SW480 (cell line): Measurements from ENCODE around the gene HOXC5.
A peak's percentile ranks its signal among the peaks of the same experiment; 100 is the strongest.
"Not testable (repeated sequence)": the region's sequence is repeated elsewhere in the genome, so short reads cannot be mapped to it uniquely, and the experiment has no call there.

Experiments used
- DNase-seq: peaks from one replicate; pipeline ENCODE4 v3.0.0-alpha.2; 2016; ENCODE audit warnings: low spot score

HOXC5 gene

GRCh38 chr12:54066408-54066807, 33.6 kb downstream of the HOXC5 start:
- no peak for DNase-seq

- no peak for DNase-seq
These were observed 35.7 kb downstream of the HOXC5 start for GRCh38 chr12:54068418-54069070.

DNA sequence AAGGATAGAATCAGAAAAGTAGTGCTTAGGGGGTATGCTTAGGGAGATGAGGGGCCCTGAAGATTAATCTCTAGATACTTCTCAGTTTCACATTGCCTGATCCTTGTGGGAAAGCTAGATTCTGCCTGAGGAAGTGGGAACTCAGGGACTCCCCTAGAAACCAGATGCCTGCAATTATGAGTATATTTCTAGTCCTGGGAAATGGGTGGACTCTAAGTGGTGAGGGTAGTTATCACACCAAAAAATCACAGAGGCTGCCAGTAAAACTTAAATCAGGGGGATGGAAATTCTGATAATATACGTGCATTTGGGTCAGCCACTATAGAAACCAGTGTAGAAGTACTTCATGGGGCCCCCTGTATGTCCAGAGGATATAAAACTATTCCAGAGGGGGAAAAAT, 39.1 kb downstream of the HOXC5 start:
- DNase-seq = no peak

DNA sequence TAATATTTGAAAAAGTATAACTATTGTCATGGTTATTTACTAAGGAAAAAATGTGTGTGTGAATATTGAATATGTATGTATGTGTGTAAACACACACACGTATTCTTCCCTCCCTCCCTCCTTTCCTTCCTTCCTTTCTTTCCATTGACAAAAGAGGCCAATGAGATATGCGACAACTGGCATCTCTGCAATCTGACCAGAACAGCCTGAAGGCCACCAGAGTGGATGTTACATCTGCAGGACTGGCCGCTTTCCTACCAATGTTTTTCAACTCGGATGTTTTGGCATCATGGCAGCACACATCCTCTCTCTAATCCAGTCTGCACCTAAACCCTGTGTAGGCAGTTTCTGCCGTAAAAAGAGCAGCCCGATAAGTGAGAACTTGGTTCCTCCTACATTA, 41.5 kb downstream of the HOXC5 start:
- DNase-seq = no peak

- DNase-seq = no peak
These were observed 42.6 kb downstream of the HOXC5 start for GRCh38 chr12:54075409-54075808.

DNA sequence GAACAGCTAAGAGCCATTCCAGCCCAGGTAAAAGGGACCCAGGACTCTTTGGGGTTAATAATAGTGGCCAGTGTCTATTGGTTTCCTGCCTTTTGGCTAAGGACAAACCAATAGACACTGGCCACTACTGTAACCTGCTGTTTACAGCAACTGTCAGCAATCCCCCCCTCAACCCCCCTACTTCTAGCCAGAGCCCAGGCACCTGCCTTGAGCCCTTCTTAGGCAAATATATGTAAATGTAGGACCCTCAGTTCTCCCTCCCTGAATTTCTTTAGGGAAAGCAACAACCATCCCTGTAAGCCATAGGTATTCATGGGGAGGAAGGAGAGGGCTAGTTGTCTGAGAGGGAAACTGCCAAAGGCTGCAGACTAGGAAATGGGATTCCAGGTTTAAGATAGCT, 43.1 kb downstream of the HOXC5 start:
- no peak for DNase-seq

DNA sequence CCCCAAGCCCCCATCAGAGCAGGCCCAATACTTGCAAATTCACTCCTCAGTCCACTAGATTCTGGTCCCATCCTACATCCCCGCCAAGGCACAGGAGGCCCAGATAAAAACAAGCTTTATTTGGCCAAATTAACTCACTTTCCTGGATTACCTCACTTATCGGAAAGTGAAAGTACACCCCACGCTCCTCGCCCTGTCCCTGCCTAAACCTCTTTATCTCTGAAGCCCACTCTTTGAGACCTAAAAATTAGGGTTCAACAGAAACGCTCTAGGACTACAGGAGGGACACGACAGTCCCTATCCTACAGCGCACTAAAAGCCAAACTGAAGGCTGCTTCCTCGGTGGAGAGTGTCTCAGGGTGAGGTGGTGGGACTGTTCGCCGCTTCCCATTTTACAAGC, 45.0 kb downstream of the HOXC5 start:
- DNase-seq = not testable (repeated sequence)

DNA sequence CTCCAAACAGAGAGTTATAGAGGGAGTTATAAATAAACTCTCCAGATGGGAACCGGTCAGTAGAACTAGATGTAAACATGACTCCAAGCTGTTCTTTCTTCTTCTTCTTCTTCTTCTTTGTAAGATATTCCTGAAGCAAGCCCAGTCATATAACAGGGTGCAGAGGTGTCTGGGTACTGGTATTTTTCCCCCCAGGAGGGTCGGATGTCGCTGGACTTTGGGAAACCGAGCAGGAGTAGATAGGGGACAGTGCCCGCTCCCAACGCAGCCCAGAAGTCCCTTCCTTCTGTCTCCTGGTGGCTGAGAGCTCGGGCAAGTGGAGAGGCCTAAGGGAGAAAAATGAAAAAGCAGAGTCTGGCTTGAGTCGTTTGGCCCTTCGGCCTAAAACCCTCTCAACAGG, 46.3 kb downstream of the HOXC5 start:
- not testable (repeated sequence) for DNase-seq

DNA sequence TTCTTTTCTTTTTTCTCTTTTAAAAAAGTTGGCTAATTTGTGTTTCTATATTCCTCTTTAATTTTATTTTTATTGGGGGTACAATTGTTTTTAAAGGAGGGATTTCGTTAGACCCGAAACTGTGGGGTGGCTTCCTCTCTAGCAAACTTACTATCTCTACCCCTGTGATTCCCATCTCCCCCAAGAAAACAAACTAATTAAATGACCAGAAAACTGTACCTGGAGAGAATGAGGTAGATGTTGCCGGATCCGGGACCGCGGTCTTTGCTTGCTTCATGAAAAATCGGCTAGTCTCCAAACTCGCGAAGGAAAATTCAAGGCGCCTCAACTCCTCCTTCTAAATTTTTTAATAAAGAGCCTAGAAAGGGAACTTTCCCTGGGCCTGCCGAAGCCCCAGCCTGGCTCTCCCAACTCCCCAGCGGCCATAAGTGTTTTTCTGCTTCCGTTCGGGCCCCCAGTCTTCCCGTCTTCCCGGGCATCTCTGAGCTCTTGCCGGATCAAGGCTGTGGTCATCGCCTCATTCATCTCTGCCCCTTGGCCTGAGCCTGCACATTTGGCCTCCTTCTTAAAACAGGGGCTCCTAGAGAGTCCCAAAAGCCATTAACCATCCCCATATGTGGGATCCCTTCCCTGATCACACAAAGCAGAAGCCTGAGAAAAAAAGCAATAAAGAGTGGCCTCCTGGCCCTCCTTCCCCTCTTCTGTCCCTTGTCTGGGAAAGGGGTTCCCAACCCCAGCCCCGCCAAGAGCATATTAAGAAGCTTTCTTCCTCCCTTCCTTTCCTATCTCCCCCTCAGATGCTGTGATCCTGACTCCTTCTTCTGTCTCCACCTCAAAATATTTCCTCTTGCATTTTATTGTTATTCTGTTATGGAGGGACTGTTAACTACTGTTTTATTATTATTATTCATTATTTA, 47.4 kb downstream of the HOXC5 start:
- DNase-seq = not testable (repeated sequence)

DNA sequence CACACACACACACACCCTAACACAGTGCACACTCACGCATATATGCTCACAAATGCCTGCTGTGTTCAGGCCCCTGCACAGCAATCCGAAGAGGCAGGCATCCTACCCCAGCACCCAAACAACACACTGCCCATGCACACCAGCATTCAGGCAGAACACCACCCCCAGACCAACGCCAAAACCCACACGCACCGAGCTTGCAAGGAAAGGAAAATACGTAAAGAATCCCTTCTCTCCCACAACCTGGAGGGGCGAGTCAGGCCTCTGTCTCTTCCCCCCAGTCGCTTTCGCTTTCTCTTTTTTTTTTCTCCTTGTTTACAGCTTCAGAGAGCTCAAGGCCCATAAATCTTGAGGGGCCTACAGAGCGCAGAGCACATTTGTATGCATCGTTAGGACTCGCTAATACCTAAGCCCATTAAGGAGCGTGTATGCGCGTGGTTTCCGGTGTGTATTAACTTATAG, 48.2 kb downstream of the HOXC5 start:
- not testable (repeated sequence) for DNase-seq

GRCh38 chr12:54081581-54082396, 48.9 kb downstream of the HOXC5 start:
- DNase-seq = not testable (repeated sequence)

GRCh38 chr12:54082397-54082892, 49.6 kb downstream of the HOXC5 start:
- peak; percentile 36 for DNase-seq
